ENCODE results near the gene SRR.
"Not testable (repeated sequence)": the region's sequence is repeated elsewhere in the genome, so short reads cannot be mapped to it uniquely, and the experiment has no call there.

Gene SRR

DNA sequence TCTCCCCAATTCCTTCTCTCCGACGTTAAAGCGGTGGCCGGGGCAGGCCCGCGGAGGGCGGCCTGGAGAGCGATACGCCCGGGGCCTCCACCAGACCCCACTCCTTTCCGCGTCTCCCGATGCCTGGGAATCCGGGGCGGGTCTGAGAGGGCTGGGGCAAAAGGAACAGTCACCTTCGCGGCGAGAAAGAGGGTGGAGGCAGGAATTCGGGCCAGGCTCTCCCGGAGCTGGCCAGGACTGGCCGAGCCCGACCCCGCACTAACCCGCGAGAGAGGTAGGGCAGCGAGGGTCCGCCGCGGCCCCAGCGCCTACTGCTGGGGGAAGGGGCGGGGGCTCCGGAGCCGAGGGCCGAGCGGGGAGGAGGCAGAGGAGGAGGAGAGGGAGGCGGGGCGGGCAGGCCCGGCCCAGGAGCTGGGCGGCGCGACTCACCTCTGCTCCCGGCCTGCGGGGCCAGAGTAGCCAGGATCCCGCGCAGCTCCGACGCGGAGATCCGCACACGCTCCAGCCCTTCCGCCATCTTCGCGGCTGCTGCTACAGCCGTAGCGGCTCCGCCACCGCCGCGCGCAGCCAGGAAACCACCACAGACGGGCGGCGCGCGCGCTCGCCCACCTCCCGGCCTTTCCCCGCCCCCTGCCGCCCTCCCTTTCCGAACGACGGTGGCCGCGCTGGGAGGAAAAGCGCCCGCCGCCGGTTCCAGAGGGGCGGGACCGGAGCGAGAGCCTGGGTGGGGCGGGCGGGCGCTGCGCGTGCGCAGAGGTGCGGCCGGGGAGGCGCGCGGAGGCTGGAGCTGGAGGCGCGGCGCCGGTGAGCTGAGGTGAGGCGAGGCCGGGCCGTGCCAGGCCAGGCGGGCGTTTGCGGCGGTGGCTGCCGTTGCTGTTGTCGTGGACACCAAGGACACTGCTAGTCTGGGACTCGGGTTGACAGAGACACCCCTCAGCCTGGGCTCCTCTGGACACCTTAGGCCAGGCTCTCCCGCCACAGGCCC, at the start of gene SRR, which contains the start of gene SMG6:
TSS of gene SRR (plus strand) at position 747 of the 985 bp plus-strand sequence. CDS start 11,611 bp downstream, outside the sequence.
TSS of gene SMG6 (minus strand) at position 582 of the 985 bp plus-strand sequence. CDS start at position 517, 65 bp downstream.
- Histone ChIP-seq H4K20me1 (ENCODE audit: insufficient read depth, low read length) (peaks cover 26% of the 10 kb centered on the region), H3K9ac (ENCODE audit: low read depth, low read length) (peak within 1 kb of the TSS; percentile 91), H3K4me3 (ENCODE audit: low read depth in 1 of 2, low read length in 2 of 2) (peak within 1 kb of the TSS; percentile 98 to 99), H3K79me2 (ENCODE audit: insufficient read depth, low read length) (peaks cover 82% of the 10 kb centered on the region), H3K27ac (ENCODE audit: low read length) (peak within 1 kb of the TSS; percentile 98), H3K27me3 (ENCODE audit: insufficient read depth, low read length, poor library complexity) (no peaks in the 10 kb centered on the region), H3K36me3 (ENCODE audit: insufficient read depth, low read length) (peaks cover 30% of the 10 kb centered on the region), H3K9me3 (ENCODE audit: insufficient read depth, low read length, severe bottlenecking) (no peaks in the 10 kb centered on the region), H3K4me1 (ENCODE audit: insufficient read depth, low read length) (peaks cover 49% of the 10 kb centered on the region), H3K4me2 (ENCODE audit: insufficient read depth, low read length) (peak within 1 kb of the TSS; percentile 91), H2AFZ (ENCODE audit: low read depth, low read length) (peak within 1 kb of the TSS; percentile 100)
- ATAC-seq (ENCODE audit: insufficient read depth, low read depth) (peak; percentile 88), DNase-seq (peak; percentile 95)
- TF ChIP-seq CTCF (IDR thresholded peaks at IDR 0.05; ENCODE audit: borderline replicate concordance, extremely low read depth, low read length, poor library complexity, severe bottlenecking) (no peak), EZH2 (IDR thresholded peaks at IDR 0.05; ENCODE audit: borderline replicate concordance, low read depth, low read length, severe bottlenecking) (no peak)

- H3K9me3 ChIP-seq (ENCODE audit: insufficient read depth, low read length, severe bottlenecking); H3K4me2 ChIP-seq (ENCODE audit: insufficient read depth, low read length); H2AFZ ChIP-seq (ENCODE audit: low read depth, low read length); ATAC-seq (ENCODE audit: insufficient read depth, low read depth); H4K20me1 ChIP-seq (ENCODE audit: insufficient read depth, low read length); H3K4me3 ChIP-seq (ENCODE audit: low read depth in 1 of 2, low read length in 2 of 2); H3K27me3 ChIP-seq (ENCODE audit: insufficient read depth, low read length, poor library complexity); H3K9ac ChIP-seq (ENCODE audit: low read depth, low read length); DNase-seq: not testable (repeated sequence)
- H3K4me1 ChIP-seq (ENCODE audit: insufficient read depth, low read length) = peaks cover 18% of the 10 kb centered on the region
- peak overlapping the region; percentile 67; the same call in 1 of the 2 replicates for H3K27ac ChIP-seq (ENCODE audit: low read length)
- H3K79me2 ChIP-seq (ENCODE audit: insufficient read depth, low read length) = peaks cover 41% of the 10 kb centered on the region
- H3K36me3 ChIP-seq (ENCODE audit: insufficient read depth, low read length) = peaks cover 46% of the 10 kb centered on the region
Observed at GRCh38 chr17:2258830-2259229, 44.9 kb upstream of the SRR start.

GRCh38 chr17:2259769-2260536, 43.8 kb upstream of the SRR start:
- ATAC-seq (ENCODE audit: insufficient read depth, low read depth) (peak; percentile 88), DNase-seq (peak; percentile 66)
- Histone ChIP-seq H3K9me3 (ENCODE audit: insufficient read depth, low read length, severe bottlenecking) (no peaks in the 10 kb centered on the region), H2AFZ (ENCODE audit: low read depth, low read length) (no peak overlapping the region), H3K36me3 (ENCODE audit: insufficient read depth, low read length) (peaks cover 43% of the 10 kb centered on the region), H4K20me1 (ENCODE audit: insufficient read depth, low read length) (no peaks in the 10 kb centered on the region), H3K4me1 (ENCODE audit: insufficient read depth, low read length) (peaks cover 23% of the 10 kb centered on the region), H3K4me3 (ENCODE audit: low read depth in 1 of 2, low read length in 2 of 2) (no peak overlapping the region), H3K27ac (ENCODE audit: low read length) (peak overlapping the region; percentile 67), H3K79me2 (ENCODE audit: insufficient read depth, low read length) (peaks cover 52% of the 10 kb centered on the region), H3K9ac (ENCODE audit: low read depth, low read length) (no peak overlapping the region), H3K27me3 (ENCODE audit: insufficient read depth, low read length, poor library complexity) (no peaks in the 10 kb centered on the region), H3K4me2 (ENCODE audit: insufficient read depth, low read length) (no peak overlapping the region)
- TF ChIP-seq CTCF (IDR thresholded peaks at IDR 0.05; ENCODE audit: borderline replicate concordance, extremely low read depth, low read length, poor library complexity, severe bottlenecking) = no peak
- no peak for TF ChIP-seq EZH2 (IDR thresholded peaks at IDR 0.05; ENCODE audit: borderline replicate concordance, low read depth, low read length, severe bottlenecking)

Measured in DND-41 (cell line).